Stimulated activated CD4-positive, alpha-beta T cell treated with anti-CD3 and anti-CD28 coated beads, Interleukin-15, amount 100 ng/mL, for 48 hours (primary cell): Measurements from ENCODE around the gene TMEM236.

Experiments used
- DNase-seq, 2 donors: peaks; one replicate each; pipeline ENCODE4 v3.0.0-alpha.2; 2020; ENCODE audit warnings: low read depth in 2 of 2

The TMEM236 gene

DNA sequence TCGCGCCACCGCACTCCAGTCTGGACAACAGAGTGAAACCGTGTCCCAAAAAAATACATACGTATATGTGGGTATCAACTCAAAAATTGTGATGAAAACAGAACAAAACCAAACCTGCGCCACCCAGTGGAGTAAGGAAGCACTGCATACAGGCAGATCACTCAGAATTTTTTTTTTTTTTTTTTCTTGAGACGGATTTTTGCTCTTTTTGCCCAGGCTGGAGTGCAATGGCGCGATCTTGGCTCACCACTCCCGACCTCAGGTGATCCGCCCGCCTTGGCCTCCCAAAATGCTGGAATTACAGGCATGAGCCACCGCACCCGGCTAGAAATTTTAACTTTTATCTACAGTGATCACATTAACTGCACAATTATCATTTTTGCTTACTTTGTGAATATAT lies 9.1 kb upstream of the TMEM236 start:
- peak; percentile 42 to 59 for DNase-seq

GRCh38 chr10:17743437-17743836 lies 8.6 kb upstream of the TMEM236 start:
- DNase-seq = no peak

DNA sequence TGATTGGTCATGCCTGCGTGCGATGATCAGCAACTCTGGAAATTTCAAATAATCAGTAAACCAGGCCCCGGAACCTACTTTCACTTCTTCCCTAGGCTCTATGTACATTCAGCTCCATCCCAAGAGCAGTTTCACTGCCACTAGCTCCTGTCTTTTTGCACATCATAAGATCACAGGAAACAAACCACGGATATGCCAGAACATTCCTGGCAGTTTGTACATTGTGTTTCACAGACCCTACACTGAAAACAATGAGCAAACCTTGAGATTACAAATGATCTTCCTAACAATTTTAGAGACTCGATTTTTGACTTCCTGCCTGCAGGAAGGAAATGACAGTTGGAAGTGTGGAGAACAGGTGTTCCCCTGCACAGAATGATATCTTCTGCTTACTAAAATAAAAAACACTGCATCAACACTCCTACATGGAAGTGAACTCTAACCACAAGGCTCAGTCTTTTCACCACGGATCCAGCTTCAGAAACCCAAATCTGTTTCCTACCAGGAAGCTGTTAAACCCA lies 7.6 kb upstream of the TMEM236 start:
- no peak for DNase-seq

DNA sequence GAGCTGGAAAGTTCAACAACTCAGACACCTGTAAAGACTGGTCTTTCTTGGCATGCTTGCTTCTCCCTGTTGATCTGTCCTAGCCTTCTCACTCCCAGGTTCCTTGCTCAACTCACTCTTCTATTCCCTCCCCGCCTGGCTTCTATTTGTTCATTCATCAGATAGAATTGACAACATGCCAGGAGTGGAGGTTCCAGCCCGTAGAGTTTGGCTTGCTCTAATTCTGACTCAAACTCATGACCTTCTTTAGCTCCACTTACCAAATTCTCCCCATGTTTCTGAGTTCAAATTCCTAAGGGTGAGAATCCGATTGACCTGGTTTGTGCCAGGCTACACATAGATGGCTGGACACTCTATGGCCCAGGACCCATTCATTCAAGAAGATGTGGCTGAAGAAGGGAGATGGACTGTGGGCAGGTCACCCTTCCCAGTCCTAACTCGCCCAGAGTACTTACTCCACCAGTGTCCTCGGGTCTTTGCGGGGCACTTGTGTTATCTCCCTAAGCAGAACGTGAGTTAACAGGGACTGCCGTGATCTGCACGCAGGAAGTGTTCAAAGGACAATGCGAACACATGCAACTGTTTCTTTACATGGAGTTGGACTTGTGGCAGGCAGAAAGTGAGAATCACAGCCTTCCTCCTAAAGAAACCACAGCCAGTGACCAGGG lies 4.0 kb upstream of the TMEM236 start:
- no peak for DNase-seq

GRCh38 chr10:17749890-17750289 lies 2.1 kb upstream of the TMEM236 start:
- DNase-seq = no peak

DNA sequence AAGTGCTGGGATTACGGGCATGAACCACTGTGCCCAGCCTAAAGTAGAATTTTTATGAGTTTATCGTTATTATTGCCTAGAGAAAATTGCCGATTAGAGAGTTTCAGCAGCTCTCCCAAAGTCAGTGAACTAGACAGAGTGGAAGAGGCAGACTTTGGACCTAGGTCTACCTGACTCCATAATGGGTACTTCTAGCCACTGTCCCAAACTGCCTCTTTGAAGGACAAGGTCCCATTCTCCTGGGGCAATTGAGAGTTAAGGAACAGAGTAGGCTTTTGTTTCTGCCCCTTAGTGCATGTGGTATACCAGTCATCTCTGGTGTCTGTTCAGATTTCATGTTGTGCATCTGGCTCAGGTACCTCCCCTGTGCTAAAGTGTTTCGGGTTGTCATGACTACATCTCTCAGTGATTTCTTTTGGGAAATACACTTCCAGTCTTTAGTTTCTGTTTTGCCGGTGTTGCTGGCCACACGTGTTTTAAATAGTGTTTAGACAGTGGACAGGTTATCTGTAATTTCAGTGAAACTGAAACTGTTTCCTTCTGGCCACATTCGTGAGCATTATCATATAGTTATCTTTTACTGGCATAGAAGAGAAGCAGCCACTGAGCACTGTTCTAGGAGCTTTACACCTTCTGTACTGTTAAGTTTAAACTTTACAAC lies 4.7 kb downstream of the TMEM236 start:
- DNase-seq = no peak

DNA sequence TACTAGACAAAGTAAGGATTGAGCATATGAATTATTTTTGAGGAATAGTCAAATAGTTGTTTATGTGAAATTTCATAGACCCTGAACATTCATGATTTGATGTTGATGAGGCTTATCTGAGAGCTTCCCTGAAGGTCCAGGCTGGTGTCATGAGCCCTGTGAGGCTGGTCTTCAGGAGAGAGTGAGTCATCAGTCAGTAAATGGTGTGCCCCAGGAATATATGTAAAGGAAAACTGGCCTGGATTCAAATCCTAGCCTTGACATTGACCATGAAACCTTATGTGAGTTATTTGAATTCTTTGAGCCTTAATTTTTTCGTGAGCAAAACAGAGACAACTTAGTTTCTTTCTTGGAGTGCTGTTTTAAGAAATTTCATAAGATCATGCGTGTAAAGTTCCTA lies 6.2 kb downstream of the TMEM236 start:
- no peak for DNase-seq

- no peak for DNase-seq
Measured at GRCh38 chr10:17758896-17759295, 6.9 kb downstream of the TMEM236 start.

GRCh38 chr10:17764142-17764541 lies 12.1 kb downstream of the TMEM236 start:
- no peak for DNase-seq

- DNase-seq = no peak
Measured at GRCh38 chr10:17765602-17766001, 13.6 kb downstream of the TMEM236 start.

DNA sequence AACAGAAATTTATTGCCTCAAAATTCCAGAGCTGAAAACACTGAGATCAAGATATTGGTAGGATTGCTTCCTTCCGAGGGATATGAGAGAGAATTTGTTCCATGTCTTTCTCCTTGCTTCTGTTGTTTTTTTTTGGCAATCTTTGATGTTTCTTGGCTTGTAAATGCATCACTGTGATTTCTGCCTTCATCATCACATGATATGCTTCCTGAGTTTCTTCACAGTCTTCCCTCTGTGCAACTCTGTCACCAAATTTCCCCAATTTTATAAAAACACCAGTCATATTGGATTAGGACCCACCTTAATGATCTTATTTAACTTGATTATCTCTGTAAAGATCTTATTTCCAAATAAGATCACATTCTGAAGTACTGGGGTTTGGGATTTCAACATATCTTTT lies 14.7 kb downstream of the TMEM236 start:
- DNase-seq = no peak

DNA sequence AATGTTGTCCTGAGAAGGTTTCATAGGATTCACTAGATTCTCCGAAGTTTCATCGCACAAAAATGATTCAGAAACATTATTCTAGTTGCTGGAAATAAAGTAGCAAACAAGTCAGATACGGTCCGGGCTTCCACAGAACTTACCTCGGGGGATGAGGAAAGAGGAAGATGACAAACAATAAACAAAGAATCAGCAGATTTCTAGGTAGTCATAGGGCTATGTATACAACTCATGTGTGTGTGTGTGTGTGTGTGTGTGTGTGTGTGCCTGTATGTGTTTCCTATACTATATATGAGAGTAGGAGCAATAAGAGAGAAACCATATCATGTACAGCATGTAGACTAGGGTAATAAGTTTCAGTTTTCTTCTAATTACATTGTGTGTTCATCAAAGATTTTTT lies 16.5 kb downstream of the TMEM236 start:
- DNase-seq = no peak

- DNase-seq = no peak
Measured at GRCh38 chr10:17768957-17769356, 17.0 kb downstream of the TMEM236 start.

- no peak for DNase-seq
Measured at GRCh38 chr10:17771017-17771416, 19.0 kb downstream of the TMEM236 start.

- DNase-seq = no peak
Measured at GRCh38 chr10:17779784-17780183, 27.8 kb downstream of the TMEM236 start.

DNA sequence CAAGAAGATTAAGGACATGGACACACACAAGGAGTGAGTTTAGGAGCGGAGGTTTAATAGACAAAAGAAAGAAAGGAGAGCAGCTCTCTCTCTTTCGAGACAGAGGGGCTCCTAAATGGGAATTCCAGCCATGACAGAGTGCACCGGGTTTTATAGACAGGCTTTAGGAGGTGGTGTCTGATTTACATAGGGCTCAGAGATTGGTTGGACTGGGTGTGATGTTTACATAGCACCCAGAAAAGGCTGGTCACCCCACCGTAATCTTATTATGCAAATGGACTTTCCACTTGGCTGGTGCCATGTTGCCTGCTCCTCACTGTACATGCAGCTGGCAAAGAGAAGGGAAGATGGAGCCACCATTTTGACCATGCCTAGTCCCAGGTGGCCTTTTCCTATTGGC lies 28.7 kb downstream of the TMEM236 start:
- DNase-seq = no peak

- DNase-seq = no peak
Measured at GRCh38 chr10:17781856-17782255, 29.9 kb downstream of the TMEM236 start.

DNA sequence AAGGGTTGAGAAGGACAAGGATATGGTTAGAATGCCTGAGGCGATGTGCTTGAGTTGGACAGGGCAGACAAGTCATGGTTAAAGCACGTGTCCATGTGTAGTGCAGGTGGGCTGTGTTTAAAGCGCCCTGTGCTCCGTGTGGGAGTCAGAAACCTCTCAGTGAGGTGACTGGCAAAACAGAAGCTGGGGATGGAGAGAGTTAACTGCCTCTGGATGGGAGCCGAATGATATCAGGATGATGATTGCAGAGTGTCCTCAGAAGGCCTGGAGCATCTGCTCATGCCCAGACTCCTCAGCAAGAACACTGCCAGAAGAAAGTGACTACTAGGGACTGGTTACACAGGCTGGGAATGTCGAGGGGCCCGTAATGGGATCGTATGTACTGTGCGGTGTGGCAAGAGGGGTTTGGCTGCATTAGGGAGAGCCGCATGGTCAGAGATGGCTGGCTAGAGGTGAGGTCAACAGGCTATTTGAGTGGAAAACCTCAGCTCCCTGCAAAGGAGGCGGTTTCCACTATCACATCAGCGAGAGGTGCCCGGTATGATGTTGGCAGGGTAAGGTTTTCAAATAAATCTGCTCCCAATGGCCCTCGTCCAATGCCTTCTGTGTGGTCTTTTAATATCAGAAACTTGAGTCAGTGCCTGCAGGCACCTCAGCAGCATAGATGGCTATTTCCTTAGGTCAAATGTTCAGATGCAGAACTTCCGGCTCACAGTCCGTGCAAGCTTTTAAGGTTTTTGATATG lies 31.1 kb downstream of the TMEM236 start:
- DNase-seq = no peak

GRCh38 chr10:17783751-17784150 lies 31.8 kb downstream of the TMEM236 start:
- DNase-seq = no peak

GRCh38 chr10:17784688-17785087 lies 32.7 kb downstream of the TMEM236 start:
- no peak for DNase-seq

- DNase-seq = no peak
Measured at GRCh38 chr10:17785276-17785930, 33.4 kb downstream of the TMEM236 start.
